ENCODE measurements around the gene IL12RB1.

GRCh38 chr19:18119013-18119716 lies 32.4 kb upstream of the IL12RB1 start:
- no peak for TF ChIP-seq CTCF (IDR thresholded peaks at IDR 0.05)
- no peak for TF ChIP-seq REST (IDR thresholded peaks at IDR 0.05; ENCODE audit: insufficient read depth in 1 of 2, low read depth in 2 of 2, low read length in 1 of 2)
- no peak for TF ChIP-seq POLR2AphosphoS5 (IDR thresholded peaks at IDR 0.05; ENCODE audit: low read depth, low read length)
- no peak for TF ChIP-seq TCF7L2 (IDR thresholded peaks at IDR 0.05; ENCODE audit: low read depth, low read length)
- no peak for TF ChIP-seq SIN3A (IDR thresholded peaks at IDR 0.05; ENCODE audit: borderline replicate concordance, insufficient read depth, low read depth, low read length)
